ENCODE data around the gene SPATA16.

The SPATA16 gene

DNA sequence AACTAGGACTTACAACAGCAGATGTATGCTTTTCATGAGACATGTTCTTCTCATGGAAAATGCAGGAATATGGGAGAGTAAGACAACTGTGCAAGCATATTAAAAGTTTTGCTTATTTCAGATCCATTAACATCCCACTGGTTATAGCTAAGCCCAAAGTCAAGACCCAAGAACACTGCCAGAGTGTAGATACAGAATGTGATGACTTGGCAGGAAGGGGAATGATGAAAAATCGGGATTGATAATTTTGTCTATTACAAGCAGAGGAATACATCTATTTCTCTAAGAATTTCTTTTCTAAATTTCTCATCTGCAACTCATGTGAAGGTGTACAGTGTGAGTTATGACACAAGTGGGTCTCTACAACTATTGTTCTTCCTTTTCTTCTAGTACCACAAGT is 76.4 kb downstream of the SPATA16 start:
- no peak overlapping the region for H3K4me2 ChIP-seq (ENCODE audit: low read length)

DNA sequence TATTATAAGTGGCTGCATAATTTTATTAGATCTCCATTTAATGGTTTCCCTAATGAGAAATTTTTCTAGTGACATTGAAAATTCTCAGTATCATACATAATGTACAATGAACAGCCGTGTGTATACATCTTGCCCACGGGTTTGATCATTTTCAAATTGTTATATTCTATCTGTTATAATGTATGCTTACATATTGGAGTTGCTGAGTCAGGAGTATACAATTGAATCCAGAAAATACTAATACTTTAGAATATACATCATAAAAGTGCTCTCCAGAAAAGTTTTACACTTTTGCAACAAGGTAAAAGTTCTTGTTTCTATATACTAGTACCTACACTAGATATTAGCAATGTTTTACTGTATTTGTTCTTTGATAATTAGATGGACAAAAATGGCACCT is 82.8 kb downstream of the SPATA16 start:
- Histone ChIP-seq H3F3A (ENCODE audit: control insufficient read depth, insufficient read depth) (no peaks in the 10 kb centered on the region), H3K4me1 (ENCODE audit: control insufficient read depth, low read length) (no peaks in the 10 kb centered on the region), H3K4me2 (ENCODE audit: low read length) (no peak overlapping the region), H3K9me2 (replicated peaks; ENCODE audit: control insufficient read depth, low read length) (no peaks in the 10 kb centered on the region), H3K79me2 (ENCODE audit: control insufficient read depth, low read length) (no peaks in the 10 kb centered on the region), H3K4me3 (ENCODE audit: low read length) (no peak overlapping the region), H3K27me3 (ENCODE audit: control insufficient read depth, low read length) (no peaks in the 10 kb centered on the region), H4K20me1 (ENCODE audit: control insufficient read depth, insufficient read depth, low read depth, low read length) (no peaks in the 10 kb centered on the region), H3K36me3 (ENCODE audit: control insufficient read depth, low read length) (no peaks in the 10 kb centered on the region), H3K9me3 (ENCODE audit: control insufficient read depth, insufficient read depth, low read length) (no peaks in the 10 kb centered on the region), H3K27ac (ENCODE audit: low read depth, low read length) (no peak overlapping the region)
- TF ChIP-seq, protein P1, sequence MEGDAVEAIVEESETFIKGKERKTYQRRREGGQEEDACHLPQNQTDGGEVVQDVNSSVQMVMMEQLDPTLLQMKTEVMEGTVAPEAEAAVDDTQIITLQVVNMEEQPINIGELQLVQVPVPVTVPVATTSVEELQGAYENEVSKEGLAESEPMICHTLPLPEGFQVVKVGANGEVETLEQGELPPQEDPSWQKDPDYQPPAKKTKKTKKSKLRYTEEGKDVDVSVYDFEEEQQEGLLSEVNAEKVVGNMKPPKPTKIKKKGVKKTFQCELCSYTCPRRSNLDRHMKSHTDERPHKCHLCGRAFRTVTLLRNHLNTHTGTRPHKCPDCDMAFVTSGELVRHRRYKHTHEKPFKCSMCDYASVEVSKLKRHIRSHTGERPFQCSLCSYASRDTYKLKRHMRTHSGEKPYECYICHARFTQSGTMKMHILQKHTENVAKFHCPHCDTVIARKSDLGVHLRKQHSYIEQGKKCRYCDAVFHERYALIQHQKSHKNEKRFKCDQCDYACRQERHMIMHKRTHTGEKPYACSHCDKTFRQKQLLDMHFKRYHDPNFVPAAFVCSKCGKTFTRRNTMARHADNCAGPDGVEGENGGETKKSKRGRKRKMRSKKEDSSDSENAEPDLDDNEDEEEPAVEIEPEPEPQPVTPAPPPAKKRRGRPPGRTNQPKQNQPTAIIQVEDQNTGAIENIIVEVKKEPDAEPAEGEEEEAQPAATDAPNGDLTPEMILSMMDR (IDR thresholded peaks at IDR 0.05; ENCODE audit: low read depth, low read length, poor library complexity, severe bottlenecking) = no peak
- TF ChIP-seq EZH2phosphoT487 (IDR thresholded peaks at IDR 0.05; ENCODE audit: borderline replicate concordance, low read length) = no peak

More for the DNA sequence above, 76.4 kb downstream of the SPATA16 start:
- no peaks in the 10 kb centered on the region for H3K36me3 ChIP-seq (ENCODE audit: control insufficient read depth, low read length)
- H3K9me3 ChIP-seq (ENCODE audit: control insufficient read depth, insufficient read depth, low read length) = no peaks in the 10 kb centered on the region
- no peaks in the 10 kb centered on the region for H3K4me1 ChIP-seq (ENCODE audit: control insufficient read depth, low read length)
- H3K27ac ChIP-seq (ENCODE audit: low read depth, low read length) = no peak overlapping the region
- H3K4me3 ChIP-seq (ENCODE audit: low read length) = no peak overlapping the region
- H3K27me3 ChIP-seq (ENCODE audit: control insufficient read depth, low read length) = no peaks in the 10 kb centered on the region
- H3K9me2 ChIP-seq (replicated peaks; ENCODE audit: control insufficient read depth, low read length) = no peaks in the 10 kb centered on the region
- H3K79me2 ChIP-seq (ENCODE audit: control insufficient read depth, low read length) = no peaks in the 10 kb centered on the region
- TF ChIP-seq, protein P1 (IDR thresholded peaks at IDR 0.05; ENCODE audit: low read depth, low read length, poor library complexity, severe bottlenecking) = no peak
- TF ChIP-seq EZH2phosphoT487 (IDR thresholded peaks at IDR 0.05; ENCODE audit: borderline replicate concordance, low read length) = no peak
- H3F3A ChIP-seq (ENCODE audit: control insufficient read depth, insufficient read depth) = no peaks in the 10 kb centered on the region
- H4K20me1 ChIP-seq (ENCODE audit: control insufficient read depth, insufficient read depth, low read depth, low read length) = no peaks in the 10 kb centered on the region

DNA sequence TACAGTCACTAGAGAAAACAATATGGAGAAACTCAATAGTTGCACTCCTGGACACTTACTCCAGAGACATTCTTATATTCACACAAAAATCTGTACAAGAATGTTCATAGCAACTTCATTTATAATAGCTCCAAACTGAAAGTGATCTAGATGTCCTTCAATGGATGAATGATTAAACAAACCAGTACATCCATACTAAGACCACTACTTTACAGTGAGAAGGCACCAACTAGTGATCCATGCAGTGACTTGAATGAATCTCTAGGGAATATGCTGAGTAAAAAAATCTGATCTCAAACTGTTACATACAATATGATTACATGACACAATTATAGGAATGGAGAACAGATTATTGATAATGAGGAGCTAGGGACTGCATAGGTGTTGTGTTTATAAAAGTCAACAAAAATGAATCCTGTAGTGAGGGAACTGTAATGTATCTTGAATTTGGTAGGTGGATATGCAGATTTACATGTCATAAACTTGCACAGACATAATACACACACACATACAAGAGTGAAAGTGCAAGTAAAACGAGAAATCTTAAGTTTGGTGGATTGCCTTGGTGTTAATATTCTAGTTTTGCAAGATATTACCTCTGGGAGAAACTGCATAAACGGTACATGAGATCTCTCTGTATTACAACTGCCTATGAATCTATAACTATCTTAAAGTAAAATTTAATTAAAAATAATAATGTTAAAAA is 85.7 kb downstream of the SPATA16 start:
- no peaks in the 10 kb centered on the region for H3K27me3 ChIP-seq (ENCODE audit: control insufficient read depth, low read length)
- no peaks in the 10 kb centered on the region for H4K20me1 ChIP-seq (ENCODE audit: control insufficient read depth, insufficient read depth, low read depth, low read length)
- TF ChIP-seq, protein P1 (IDR thresholded peaks at IDR 0.05; ENCODE audit: low read depth, low read length, poor library complexity, severe bottlenecking) = no peak
- no peak for TF ChIP-seq EZH2phosphoT487 (IDR thresholded peaks at IDR 0.05; ENCODE audit: borderline replicate concordance, low read length)
- no peaks in the 10 kb centered on the region for H3F3A ChIP-seq (ENCODE audit: control insufficient read depth, insufficient read depth)
- H3K4me1 ChIP-seq (ENCODE audit: control insufficient read depth, low read length) = no peaks in the 10 kb centered on the region
- H3K4me3 ChIP-seq (ENCODE audit: low read length) = no peak overlapping the region
- no peaks in the 10 kb centered on the region for H3K36me3 ChIP-seq (ENCODE audit: control insufficient read depth, low read length)
- no peak overlapping the region for H3K27ac ChIP-seq (ENCODE audit: low read depth, low read length)
- H3K4me2 ChIP-seq (ENCODE audit: low read length) = no peak overlapping the region
- no peaks in the 10 kb centered on the region for H3K9me2 ChIP-seq (replicated peaks; ENCODE audit: control insufficient read depth, low read length)
- no peaks in the 10 kb centered on the region for H3K9me3 ChIP-seq (ENCODE audit: control insufficient read depth, insufficient read depth, low read length)
- H3K79me2 ChIP-seq (ENCODE audit: control insufficient read depth, low read length) = no peaks in the 10 kb centered on the region

All from DOHH2 (cell line).